ENCODE measurements around the gene PDGFRB. TPM values are rescaled to one million over a fixed set of nuclear protein-coding genes. Genes with fewer than 3 reads are reported as not detected.

Gene PDGFRB
- total RNA-seq, 1 experiment from 2014 or later, result 0.34 TPM

GRCh38 chr5:150082374-150082773 lies 73.3 kb downstream of the PDGFRB start:
- TF ChIP-seq JUND (IDR thresholded peaks at IDR 0.05) (no peak), CTCF (IDR thresholded peaks at IDR 0.05 in 2 of 3, conservative IDR thresholded peaks at IDR 0.05 in 1 of 3; ENCODE audit: borderline replicate concordance in 1 of 3, insufficient read depth in 1 of 3, low read depth in 2 of 3, low read length in 2 of 3) (no peak), ZNF274 (IDR thresholded peaks at IDR 0.05; ENCODE audit: low read depth, low read length) (no peak), POLR2A (IDR thresholded peaks at IDR 0.05; ENCODE audit: borderline replicate concordance, extremely low read depth, insufficient read depth, insufficient read length) (no peak), EGR1 (IDR thresholded peaks at IDR 0.05; ENCODE audit: low read depth) (no peak), ZFX (IDR thresholded peaks at IDR 0.05) (no peak), SIN3A (IDR thresholded peaks at IDR 0.05; ENCODE audit: low read depth) (no peak)
- H3K4me1 ChIP-seq (ENCODE audit: control insufficient read depth in 1 of 2, insufficient read depth in 2 of 2, low read length in 2 of 2), result no peaks in the 10 kb centered on the region
- no peaks in the 10 kb centered on the region for H3K79me2 ChIP-seq (ENCODE audit: insufficient read depth, low read length)
- DNase-seq (ENCODE audit: low read depth, low spot score), result no peak
- H3K36me3 ChIP-seq (ENCODE audit: control insufficient read depth in 1 of 2, insufficient read depth in 2 of 2, low read length in 2 of 2), result no peaks in the 10 kb centered on the region
- no peak overlapping the region for H3K4me3 ChIP-seq (replicated peaks in 1 of 2; ENCODE audit: low read depth in 1 of 2, low read length in 2 of 2)
- H3K4me2 ChIP-seq (ENCODE audit: low read length), result no peak overlapping the region
- H3K27me3 ChIP-seq (ENCODE audit: insufficient read depth, low read length), result peaks cover 16% of the 10 kb centered on the region
- BruUV-seq (replicated peaks), result no TSS peak
- H2AFZ ChIP-seq (ENCODE audit: low read depth, low read length, poor library complexity, severe bottlenecking), result no peak overlapping the region
- ChIA-PET CTCF (no interaction called here), RAD21 (ENCODE audit: low non-redundant PET in 1 of 2, low total read pairs in 2 of 2, uncharacterized antibody in 2 of 2, unreplicated experiment in 2 of 2) (no interaction called here), POLR2A (no interaction called here)
- no peak for ATAC-seq
- no peak overlapping the region for H3K9ac ChIP-seq (ENCODE audit: low read length)
- H3K9me3 ChIP-seq (ENCODE audit: control insufficient read depth in 1 of 2, insufficient read depth in 1 of 2, low read depth in 1 of 2, low read length in 2 of 2), result no peaks in the 10 kb centered on the region
- no peaks in the 10 kb centered on the region for H3K9me2 ChIP-seq (ENCODE audit: insufficient read depth)
- H3K27ac ChIP-seq (ENCODE audit: low read depth, low read length), result no peak overlapping the region
- no peaks in the 10 kb centered on the region for H4K20me1 ChIP-seq (ENCODE audit: insufficient read depth)
- intact Hi-C loops (cut with micrococcal nuclease), result no loop called here

- no peaks in the 10 kb centered on the region for H3K36me3 ChIP-seq (ENCODE audit: control insufficient read depth in 1 of 2, insufficient read depth in 2 of 2, low read length in 2 of 2)
- H3K4me3 ChIP-seq (replicated peaks in 1 of 2; ENCODE audit: low read depth in 1 of 2, low read length in 2 of 2), result no peak overlapping the region
- H3K27me3 ChIP-seq (ENCODE audit: insufficient read depth, low read length), result peaks cover 11% of the 10 kb centered on the region
- no TSS peak for BruUV-seq (replicated peaks)
- CTCF ChIA-PET, result no interaction called here
- no peaks in the 10 kb centered on the region for H3K9me3 ChIP-seq (ENCODE audit: control insufficient read depth in 1 of 2, insufficient read depth in 1 of 2, low read depth in 1 of 2, low read length in 2 of 2)
- no peak overlapping the region for H2AFZ ChIP-seq (ENCODE audit: low read depth, low read length, poor library complexity, severe bottlenecking)
- RAD21 ChIA-PET (ENCODE audit: low non-redundant PET in 1 of 2, low total read pairs in 2 of 2, uncharacterized antibody in 2 of 2, unreplicated experiment in 2 of 2), result no interaction called here
- H3K79me2 ChIP-seq (ENCODE audit: insufficient read depth, low read length), result no peaks in the 10 kb centered on the region
- no peaks in the 10 kb centered on the region for H3K9me2 ChIP-seq (ENCODE audit: insufficient read depth)
- TF ChIP-seq SP1 (IDR thresholded peaks at IDR 0.05; ENCODE audit: low read depth), result no peak
- TF ChIP-seq CBX3 (IDR thresholded peaks at IDR 0.05; ENCODE audit: low read depth), result no peak
- no peak for TF ChIP-seq REST (IDR thresholded peaks at IDR 0.05; ENCODE audit: low read depth)
- no peak for TF ChIP-seq ZBTB33 (IDR thresholded peaks at IDR 0.05; ENCODE audit: extremely low read depth, insufficient replicate concordance, low read length)
- no peaks in the 10 kb centered on the region for H4K20me1 ChIP-seq (ENCODE audit: insufficient read depth)
- DNase-seq (ENCODE audit: low read depth, low spot score) (no peak), ATAC-seq (no peak)
- H3K27ac ChIP-seq (ENCODE audit: low read depth, low read length), result no peak overlapping the region
- H3K4me1 ChIP-seq (ENCODE audit: control insufficient read depth in 1 of 2, insufficient read depth in 2 of 2, low read length in 2 of 2), result no peaks in the 10 kb centered on the region
- no peak overlapping the region for H3K9ac ChIP-seq (ENCODE audit: low read length)
- intact Hi-C loops (cut with micrococcal nuclease), result no loop called here
- POLR2A ChIA-PET, result no interaction called here
- no peak overlapping the region for H3K4me2 ChIP-seq (ENCODE audit: low read length)
These were observed 73.9 kb downstream of the PDGFRB start for GRCh38 chr5:150081541-150082283.

Measured in HCT116 (cell line).